OCI-LY1 (cell line): Measurements from ENCODE around the gene MACROD2.

Source experiments
- H2AFZ ChIP-seq: fragments of 200-600 bp; sonication (generic), shearing (Covaris generic); 2 replicates; pipeline ENCODE4 v1.6.0; 2014; ENCODE audit warnings: antibody characterized with exemption, mild to moderate bottlenecking, low read length
- H3F3A ChIP-seq: fragments of 200-600 bp; sonication (generic), shearing (Covaris generic); 2 replicates; pipeline ENCODE4 v1.6.0; 2014; ENCODE audit warnings: mild to moderate bottlenecking, antibody characterized with exemption, low read length, moderate library complexity; ENCODE audit not compliant: insufficient read depth
- H3K27ac ChIP-seq: fragments of 200-600 bp; sonication (generic); 2 replicates; pipeline ENCODE4 v1.5.1; 2014; ENCODE audit warnings: low read length, mixed run types, mild to moderate bottlenecking, low read depth; ENCODE audit not compliant: poor library complexity, severe bottlenecking
- H3K27me3 ChIP-seq: fragments of 200-600 bp; sonication (generic); 2 replicates; pipeline ENCODE4 v1.6.0; 2014; ENCODE audit warnings: antibody characterized with exemption, mild to moderate bottlenecking, low read length, moderate library complexity; ENCODE audit not compliant: insufficient read depth
- H3K36me3 ChIP-seq: fragments of 200-600 bp; sonication (generic); 2 replicates; pipeline ENCODE4 v1.6.1; 2014; ENCODE audit warnings: mild to moderate bottlenecking, antibody characterized with exemption, low read length, moderate library complexity, mixed read lengths; ENCODE audit not compliant: insufficient read depth
- H3K4me1 ChIP-seq: fragments of 200-600 bp; sonication (generic); 2 replicates; pipeline ENCODE4 v1.5.1; 2014; ENCODE audit warnings: mild to moderate bottlenecking, low read length, moderate library complexity; ENCODE audit not compliant: insufficient read depth, severe bottlenecking
- H3K4me2 ChIP-seq: fragments of 200-600 bp; sonication (generic), shearing (Covaris generic); 2 replicates; pipeline ENCODE4 v1.6.1; 2014; ENCODE audit warnings: low read length
- H3K4me3 ChIP-seq: fragments of 200-600 bp; sonication (generic); 2 replicates; pipeline ENCODE4 v1.5.1; 2014; ENCODE audit warnings: low read length, low read depth, mild to moderate bottlenecking, mixed read lengths; ENCODE audit not compliant: poor library complexity, severe bottlenecking
- H3K79me2 ChIP-seq: fragments of 200-600 bp; shearing (Covaris generic); 2 replicates; pipeline ENCODE4 v1.6.1; 2016; ENCODE audit warnings: mixed run types, low read length, mixed read lengths; ENCODE audit not compliant: insufficient read depth
- H3K9ac ChIP-seq: fragments of 200-600 bp; sonication (generic), shearing (Covaris generic); 2 replicates; pipeline ENCODE4 v1.6.1; 2014; ENCODE audit warnings: mild to moderate bottlenecking, low read length, mixed read lengths
- H3K9me2 ChIP-seq: fragments of 200-600 bp; sonication (generic), shearing (Covaris generic); 2 replicates; pipeline ENCODE4 v1.6.1; 2014; ENCODE audit warnings: low read depth, mild to moderate bottlenecking, low read length, mixed read lengths
- H3K9me3 ChIP-seq: fragments of 200-600 bp; shearing (Covaris generic); 2 replicates; pipeline ENCODE4 v1.6.1; 2014; ENCODE audit warnings: low read length, mixed read lengths
- H4K20me1 ChIP-seq: fragments of 200-600 bp; sonication (generic), shearing (Covaris generic); 2 replicates; pipeline ENCODE4 v1.6.0; 2016; ENCODE audit warnings: mild to moderate bottlenecking, low read length; ENCODE audit not compliant: insufficient read depth
- EZH2 ChIP-seq: fragments of 200-600 bp; sonication (generic), shearing (Covaris generic); IDR thresholded peaks from 2 replicates; pipeline ENCODE4 v1.8.0; 2017; ENCODE audit warnings: borderline replicate concordance, mixed run types, mild to moderate bottlenecking, antibody characterized with exemption, low read length, moderate library complexity, mixed read lengths
- TF ChIP-seq, protein P1 (sequence below): fragments of 200-600 bp; sonication (generic), shearing (Covaris generic); IDR thresholded peaks from 2 replicates; pipeline ENCODE4 v1.5.1; 2017; ENCODE audit warnings: mild to moderate bottlenecking, antibody characterized with exemption, low read length, moderate library complexity, mixed read lengths

MACROD2 gene

DNA sequence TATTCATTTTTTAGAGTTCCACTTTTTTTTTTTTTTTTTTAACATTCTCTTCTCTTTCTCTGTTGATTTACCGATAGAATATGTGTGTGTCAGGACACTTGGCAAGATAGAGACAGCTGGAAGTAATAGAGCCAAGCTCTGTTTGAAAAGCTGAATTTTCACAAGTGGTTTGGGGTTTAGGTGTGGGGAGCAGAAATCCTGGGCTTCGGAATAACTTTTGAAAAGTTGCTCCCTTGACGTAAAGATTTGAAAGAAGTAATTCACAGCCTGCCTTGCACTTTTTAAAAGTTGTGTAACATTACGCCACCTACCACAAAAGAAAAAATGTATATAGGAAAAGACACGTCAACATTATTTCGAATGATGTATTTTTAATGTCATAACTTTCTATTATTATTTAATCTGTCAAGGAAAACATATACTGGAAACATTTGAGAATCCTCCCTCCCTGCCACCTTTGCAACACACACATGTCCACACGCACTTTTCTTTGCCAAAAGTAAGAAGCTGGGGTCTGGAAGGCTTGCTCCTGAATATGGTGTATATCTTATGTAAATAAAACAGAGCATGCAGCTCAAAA lies 1660.1 kb downstream of the MACROD2 start:
- TF ChIP-seq EZH2, result no peak
- TF ChIP-seq, protein P1, sequence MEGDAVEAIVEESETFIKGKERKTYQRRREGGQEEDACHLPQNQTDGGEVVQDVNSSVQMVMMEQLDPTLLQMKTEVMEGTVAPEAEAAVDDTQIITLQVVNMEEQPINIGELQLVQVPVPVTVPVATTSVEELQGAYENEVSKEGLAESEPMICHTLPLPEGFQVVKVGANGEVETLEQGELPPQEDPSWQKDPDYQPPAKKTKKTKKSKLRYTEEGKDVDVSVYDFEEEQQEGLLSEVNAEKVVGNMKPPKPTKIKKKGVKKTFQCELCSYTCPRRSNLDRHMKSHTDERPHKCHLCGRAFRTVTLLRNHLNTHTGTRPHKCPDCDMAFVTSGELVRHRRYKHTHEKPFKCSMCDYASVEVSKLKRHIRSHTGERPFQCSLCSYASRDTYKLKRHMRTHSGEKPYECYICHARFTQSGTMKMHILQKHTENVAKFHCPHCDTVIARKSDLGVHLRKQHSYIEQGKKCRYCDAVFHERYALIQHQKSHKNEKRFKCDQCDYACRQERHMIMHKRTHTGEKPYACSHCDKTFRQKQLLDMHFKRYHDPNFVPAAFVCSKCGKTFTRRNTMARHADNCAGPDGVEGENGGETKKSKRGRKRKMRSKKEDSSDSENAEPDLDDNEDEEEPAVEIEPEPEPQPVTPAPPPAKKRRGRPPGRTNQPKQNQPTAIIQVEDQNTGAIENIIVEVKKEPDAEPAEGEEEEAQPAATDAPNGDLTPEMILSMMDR, result no peak
- Histone ChIP-seq H3K9me2 (no peaks in the 10 kb centered on the region), H3K4me1 (no peaks in the 10 kb centered on the region), H3K27ac (no peak overlapping the region), H3K9me3 (no peaks in the 10 kb centered on the region), H3F3A (no peaks in the 10 kb centered on the region), H3K79me2 (no peaks in the 10 kb centered on the region), H3K36me3 (no peaks in the 10 kb centered on the region), H3K27me3 (no peaks in the 10 kb centered on the region), H3K4me2 (no peak overlapping the region), H2AFZ (no peak overlapping the region), H3K9ac (no peak overlapping the region), H3K4me3 (no peak overlapping the region), H4K20me1 (no peaks in the 10 kb centered on the region)

DNA sequence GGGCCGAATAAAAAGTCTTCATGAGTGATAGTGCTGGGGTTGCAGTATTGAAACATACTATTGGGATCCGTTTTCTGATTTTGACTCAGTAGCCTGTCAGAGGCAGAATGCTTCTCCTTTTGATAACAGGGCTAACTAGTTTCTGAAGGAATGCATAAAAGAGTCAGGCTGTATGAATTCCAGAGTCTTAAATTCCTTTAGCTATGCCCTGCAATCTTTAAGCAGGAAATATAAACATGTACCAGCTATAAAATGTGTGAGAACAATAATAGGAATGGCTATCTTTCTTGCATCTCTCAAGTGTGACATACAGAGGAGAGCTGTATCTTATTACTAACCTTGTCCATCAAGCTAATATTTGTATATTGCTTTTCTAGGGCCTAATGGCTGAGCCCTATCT lies 1660.8 kb downstream of the MACROD2 start:
- H3K36me3 ChIP-seq, result no peaks in the 10 kb centered on the region
- no peaks in the 10 kb centered on the region for H3F3A ChIP-seq
- H3K9me2 ChIP-seq, result no peaks in the 10 kb centered on the region
- H4K20me1 ChIP-seq, result no peaks in the 10 kb centered on the region
- H3K4me3 ChIP-seq, result no peak overlapping the region
- no peak overlapping the region for H2AFZ ChIP-seq
- no peaks in the 10 kb centered on the region for H3K79me2 ChIP-seq
- no peak overlapping the region for H3K4me2 ChIP-seq
- no peaks in the 10 kb centered on the region for H3K4me1 ChIP-seq
- H3K27me3 ChIP-seq, result no peaks in the 10 kb centered on the region
- H3K27ac ChIP-seq, result no peak overlapping the region
- H3K9me3 ChIP-seq, result no peaks in the 10 kb centered on the region
- no peak for TF ChIP-seq EZH2
- TF ChIP-seq, protein P1, result no peak
- no peak overlapping the region for H3K9ac ChIP-seq

DNA sequence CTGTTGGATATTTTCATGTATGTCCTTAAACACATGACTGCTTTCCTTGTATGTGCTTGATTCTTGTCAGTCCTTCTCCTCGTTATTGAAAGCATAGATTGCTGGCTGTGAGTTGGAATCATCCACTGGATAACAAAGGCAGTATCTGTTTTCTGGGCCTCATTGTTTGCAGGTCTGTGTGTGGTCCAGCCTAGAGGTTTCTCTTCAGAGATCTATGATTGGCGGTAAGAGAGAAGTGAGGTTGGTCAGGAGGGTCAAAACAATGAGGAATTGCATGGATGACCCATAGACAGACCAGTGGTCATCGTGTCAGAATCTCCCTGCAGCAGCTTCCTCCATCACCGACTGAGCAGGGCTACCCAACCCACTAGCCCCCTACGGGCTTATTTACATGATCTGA lies 1663.0 kb downstream of the MACROD2 start:
- H3K4me3 ChIP-seq, result no peak overlapping the region
- H3K4me1 ChIP-seq, result no peaks in the 10 kb centered on the region
- H3K27ac ChIP-seq, result no peak overlapping the region
- H4K20me1 ChIP-seq, result no peaks in the 10 kb centered on the region
- no peak for TF ChIP-seq EZH2
- TF ChIP-seq, protein P1, result no peak
- no peaks in the 10 kb centered on the region for H3K9me2 ChIP-seq
- no peaks in the 10 kb centered on the region for H3K27me3 ChIP-seq
- no peaks in the 10 kb centered on the region for H3F3A ChIP-seq
- no peak overlapping the region for H3K4me2 ChIP-seq
- H3K79me2 ChIP-seq, result no peaks in the 10 kb centered on the region
- no peak overlapping the region for H2AFZ ChIP-seq
- no peaks in the 10 kb centered on the region for H3K36me3 ChIP-seq
- no peak overlapping the region for H3K9ac ChIP-seq
- H3K9me3 ChIP-seq, result no peaks in the 10 kb centered on the region
